Measurements from ENCODE around the gene NT5DC3. TPM values are rescaled to one million over a fixed set of nuclear protein-coding genes. Genes with fewer than 3 reads are reported as not detected.

NT5DC3 gene
- total and polyA plus RNA-seq, 3 donors from 2014 or later = 5.7 to 25.4 (median 16.1) TPM

DNA sequence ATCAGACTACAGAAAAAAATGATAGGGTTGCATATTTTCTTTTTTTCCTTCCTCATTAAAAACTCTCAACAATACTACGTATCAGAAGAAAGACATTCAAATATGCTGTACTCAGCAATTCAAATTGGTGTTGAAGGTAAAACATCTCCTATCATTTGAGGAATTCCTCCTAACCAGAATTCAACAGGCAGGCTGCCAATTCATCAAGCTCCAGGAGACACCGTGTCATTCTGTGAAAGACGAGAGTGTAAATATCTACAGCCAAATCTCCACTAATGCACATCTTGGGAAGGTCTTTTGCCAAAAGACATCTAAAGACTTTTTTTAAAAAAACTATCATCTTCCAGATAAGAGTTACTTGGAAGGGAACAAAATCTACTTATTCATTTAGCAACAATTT lies 26.6 kb downstream of the NT5DC3 start:
- intact Hi-C loops (cut with DNase I; ENCODE audit: low total_unique reads) = no loop called here
- Histone ChIP-seq H3K27ac (no peak overlapping the region), H3K9me3 (no peaks in the 10 kb centered on the region), H3K36me3 (ENCODE audit: low read depth, missing control alignments) (no peaks in the 10 kb centered on the region), H3K4me3 (no peak overlapping the region), H3K4me1 (peaks cover 10% of the 10 kb centered on the region), H3K27me3 (no peaks in the 10 kb centered on the region)
- WGBS, 2 donors = 44 to 68% methylated on average over 3 of the region's 3 CpGs
- DNase-seq = no peak
- no peak for TF ChIP-seq POLR2A (IDR thresholded peaks at IDR 0.05)
- TF ChIP-seq, protein P1, sequence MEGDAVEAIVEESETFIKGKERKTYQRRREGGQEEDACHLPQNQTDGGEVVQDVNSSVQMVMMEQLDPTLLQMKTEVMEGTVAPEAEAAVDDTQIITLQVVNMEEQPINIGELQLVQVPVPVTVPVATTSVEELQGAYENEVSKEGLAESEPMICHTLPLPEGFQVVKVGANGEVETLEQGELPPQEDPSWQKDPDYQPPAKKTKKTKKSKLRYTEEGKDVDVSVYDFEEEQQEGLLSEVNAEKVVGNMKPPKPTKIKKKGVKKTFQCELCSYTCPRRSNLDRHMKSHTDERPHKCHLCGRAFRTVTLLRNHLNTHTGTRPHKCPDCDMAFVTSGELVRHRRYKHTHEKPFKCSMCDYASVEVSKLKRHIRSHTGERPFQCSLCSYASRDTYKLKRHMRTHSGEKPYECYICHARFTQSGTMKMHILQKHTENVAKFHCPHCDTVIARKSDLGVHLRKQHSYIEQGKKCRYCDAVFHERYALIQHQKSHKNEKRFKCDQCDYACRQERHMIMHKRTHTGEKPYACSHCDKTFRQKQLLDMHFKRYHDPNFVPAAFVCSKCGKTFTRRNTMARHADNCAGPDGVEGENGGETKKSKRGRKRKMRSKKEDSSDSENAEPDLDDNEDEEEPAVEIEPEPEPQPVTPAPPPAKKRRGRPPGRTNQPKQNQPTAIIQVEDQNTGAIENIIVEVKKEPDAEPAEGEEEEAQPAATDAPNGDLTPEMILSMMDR (IDR thresholded peaks at IDR 0.05) = no peak

DNA sequence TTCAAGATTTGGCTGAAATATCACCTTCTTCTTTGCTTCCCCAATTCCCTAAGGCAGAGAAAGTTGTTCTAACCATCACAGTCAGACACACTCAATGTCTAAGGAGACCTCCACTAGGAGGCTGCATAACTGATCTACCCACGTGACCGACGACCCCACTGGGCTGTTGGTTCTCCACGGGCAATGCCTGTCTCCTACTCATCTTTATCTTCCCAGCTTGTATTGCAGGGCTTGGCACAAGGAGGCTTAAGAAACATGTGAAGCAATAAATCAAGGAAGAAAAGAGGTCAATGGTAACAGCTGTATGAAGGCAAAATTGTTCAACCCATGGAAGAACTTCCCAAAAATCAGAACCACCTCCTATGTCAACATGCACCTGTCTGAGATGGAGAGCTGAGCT lies 27.1 kb downstream of the NT5DC3 start:
- Histone ChIP-seq H3K4me3 (no peak overlapping the region), H3K9me3 (no peaks in the 10 kb centered on the region), H3K27ac (no peak overlapping the region), H3K27me3 (no peaks in the 10 kb centered on the region), H3K36me3 (ENCODE audit: low read depth, missing control alignments) (no peaks in the 10 kb centered on the region), H3K4me1 (peaks cover 10% of the 10 kb centered on the region)
- 45 to 63% methylated on average over 4 of the region's 4 CpGs for WGBS, 2 donors
- intact Hi-C loops (cut with DNase I; ENCODE audit: low total_unique reads) = no loop called here
- TF ChIP-seq POLR2A (IDR thresholded peaks at IDR 0.05) = no peak
- TF ChIP-seq, protein P1 (IDR thresholded peaks at IDR 0.05) = no peak
- DNase-seq = no peak

DNA sequence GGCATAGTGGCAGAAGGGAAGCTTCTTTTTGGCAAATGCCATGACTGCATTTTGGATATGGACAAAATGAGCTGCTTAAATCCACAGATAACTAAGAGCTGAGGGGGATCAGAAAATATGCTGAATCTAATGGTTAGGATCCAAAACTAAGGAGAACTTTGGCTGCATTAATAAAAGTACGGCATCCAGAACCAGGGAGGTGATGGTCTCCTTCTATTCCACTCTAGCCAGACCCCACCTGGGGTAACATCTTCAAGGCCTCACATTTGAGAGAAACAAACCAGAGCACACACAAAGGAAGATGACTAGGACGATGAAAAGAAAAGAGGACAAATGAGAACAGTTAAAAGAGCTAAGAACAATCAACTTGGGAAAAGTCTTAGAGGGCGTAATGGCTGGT lies 27.6 kb downstream of the NT5DC3 start:
- no peaks in the 10 kb centered on the region for H3K27me3 ChIP-seq
- TF ChIP-seq POLR2A (IDR thresholded peaks at IDR 0.05) = no peak
- TF ChIP-seq, protein P1 (IDR thresholded peaks at IDR 0.05) = no peak
- intact Hi-C loops (cut with DNase I; ENCODE audit: low total_unique reads) = no loop called here
- no peak overlapping the region for H3K4me3 ChIP-seq
- H3K9me3 ChIP-seq = no peaks in the 10 kb centered on the region
- 80 to 94% methylated on average over 3 of the region's 3 CpGs for WGBS, 2 donors
- DNase-seq = no peak
- peaks cover 10% of the 10 kb centered on the region for H3K4me1 ChIP-seq
- H3K27ac ChIP-seq = no peak overlapping the region
- no peaks in the 10 kb centered on the region for H3K36me3 ChIP-seq (ENCODE audit: low read depth, missing control alignments)

DNA sequence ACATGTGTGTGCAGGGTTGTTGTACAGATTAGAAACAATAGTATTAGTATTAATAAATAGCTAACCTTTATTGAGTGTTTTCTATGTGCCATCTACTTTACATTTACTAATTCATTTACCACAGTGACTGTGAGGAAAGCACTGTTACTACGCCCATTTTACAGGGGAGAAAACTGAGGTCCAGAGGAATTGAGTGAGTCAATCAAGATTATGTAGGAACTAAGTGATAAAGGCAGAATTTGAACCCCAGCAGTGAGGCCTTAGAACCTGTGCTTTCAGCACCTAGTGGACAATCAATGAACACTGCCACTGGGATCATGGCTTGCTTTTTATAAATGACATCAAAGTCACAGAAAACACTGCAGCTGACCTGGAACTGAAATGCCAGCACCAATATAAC lies 28.2 kb downstream of the NT5DC3 start:
- H3K27me3 ChIP-seq = no peaks in the 10 kb centered on the region
- TF ChIP-seq, protein P1 (IDR thresholded peaks at IDR 0.05) = no peak
- TF ChIP-seq POLR2A (IDR thresholded peaks at IDR 0.05) = no peak
- DNase-seq = no peak
- no peak overlapping the region for H3K4me3 ChIP-seq
- peaks cover 10% of the 10 kb centered on the region for H3K4me1 ChIP-seq
- 92 to 93% methylated on average over 1 of the region's 1 CpG for WGBS, 2 donors
- no peaks in the 10 kb centered on the region for H3K36me3 ChIP-seq (ENCODE audit: low read depth, missing control alignments)
- no peak overlapping the region for H3K27ac ChIP-seq
- intact Hi-C loops (cut with DNase I; ENCODE audit: low total_unique reads) = no loop called here
- no peaks in the 10 kb centered on the region for H3K9me3 ChIP-seq

DNA sequence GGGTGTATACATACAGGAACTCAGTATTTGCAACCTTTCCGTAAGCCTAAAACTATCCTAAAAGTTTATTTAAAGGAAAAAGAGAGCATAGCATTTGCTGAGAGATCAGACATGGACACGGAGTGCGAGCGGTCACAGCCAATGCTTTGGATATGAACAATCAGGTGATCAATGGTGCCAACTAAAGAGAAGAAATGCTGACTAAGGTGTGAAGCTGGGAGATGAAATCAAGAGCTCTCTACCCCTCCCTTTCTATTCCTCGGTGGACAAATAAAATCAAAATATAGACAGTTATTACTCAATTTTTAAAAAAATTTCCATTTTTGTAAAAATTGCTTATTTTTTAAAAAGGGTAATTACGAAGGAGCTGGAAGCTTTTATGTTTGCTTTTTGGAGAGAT lies 29.2 kb downstream of the NT5DC3 start:
- H3K4me3 ChIP-seq = no peak overlapping the region
- no peaks in the 10 kb centered on the region for H3K36me3 ChIP-seq (ENCODE audit: low read depth, missing control alignments)
- H3K27me3 ChIP-seq = no peaks in the 10 kb centered on the region
- H3K27ac ChIP-seq = no peak overlapping the region
- 79 to 85% methylated on average over 6 of the region's 6 CpGs for WGBS, 2 donors
- no peaks in the 10 kb centered on the region for H3K9me3 ChIP-seq
- peaks cover 18% of the 10 kb centered on the region for H3K4me1 ChIP-seq
- TF ChIP-seq POLR2A (IDR thresholded peaks at IDR 0.05) = no peak
- TF ChIP-seq, protein P1 (IDR thresholded peaks at IDR 0.05) = no peak
- intact Hi-C loops (cut with DNase I; ENCODE audit: low total_unique reads) = no loop called here
- no peak for DNase-seq

All from testis (tissue), 3 donors.